K562 (cell line): ENCODE data around the gene HBM. TPM values are rescaled to one million over a fixed set of nuclear protein-coding genes. Genes with fewer than 3 reads are reported as not detected.

ENCODE experiments used
- BRD4 ChIP-seq: fragments of 200-600 bp; sonication (generic); IDR thresholded peaks from 2 replicates; pipeline ENCODE4 v1.6.1; 2017; ENCODE audit warnings: inconsistent platforms
- COPS2 ChIP-seq: fragments of 450-650 bp; conservative IDR thresholded peaks from 2 replicates; pipeline ENCODE4 v1.6.1; 2016; ENCODE audit warnings: mild to moderate bottlenecking, moderate library complexity
- DACH1 ChIP-seq: fragments of 450-650 bp; IDR thresholded peaks from 2 replicates; pipeline ENCODE4 v1.6.1; 2018; ENCODE audit not compliant: partially characterized antibody
- E2F3 ChIP-seq: fragments of 250-450 bp; sonication (Bioruptor Pico); IDR thresholded peaks from 2 replicates; pipeline ENCODE4 v1.4.0; 2020; ENCODE audit warnings: mild to moderate bottlenecking
- ETS2 ChIP-seq: IDR thresholded peaks from 2 replicates; pipeline ENCODE4 v1.6.1; 2016; ENCODE audit warnings: borderline replicate concordance, missing genetic modification characterization, mild to moderate bottlenecking, moderate library complexity, missing compliant biosample characterization; ENCODE audit not compliant: poor library complexity, severe bottlenecking
- FOSL1 ChIP-seq: fragments of 200-800 bp; sonication (Bioruptor generic); conservative IDR thresholded peaks from 2 replicates; pipeline ENCODE4 v1.6.1; 2016; ENCODE audit warnings: missing genetic modification characterization, missing compliant biosample characterization
- FOXJ3 ChIP-seq: sonication (generic); formaldehyde crosslinking; IDR thresholded peaks from 2 replicates; pipeline ENCODE4 v1.4.0; 2020; ENCODE audit warnings: mild to moderate bottlenecking, missing genetic modification reagents
- HDGF ChIP-seq: fragments of 450-650 bp; IDR thresholded peaks from 2 replicates; pipeline ENCODE4 v1.6.1; 2016
- HMG20B ChIP-seq: fragments of 250-450 bp; sonication (Bioruptor Pico); IDR thresholded peaks from 2 replicates; pipeline ENCODE4 v1.5.0; 2021; ENCODE audit warnings: mild to moderate bottlenecking
- HMGN3 ChIP-seq: IDR thresholded peaks from 2 replicates; pipeline ENCODE4 v1.6.1; 2011; ENCODE audit warnings: borderline replicate concordance, low read depth, mild to moderate bottlenecking, mixed read lengths, low read length; ENCODE audit not compliant: insufficient read length; ENCODE audit errors: extremely low read depth
- ILF3 ChIP-seq: fragments of 450-650 bp; IDR thresholded peaks from 2 replicates; pipeline ENCODE4 v1.6.1; 2018; ENCODE audit warnings: antibody characterized with exemption, mild to moderate bottlenecking, moderate library complexity, borderline replicate concordance
- NFIC ChIP-seq: fragments of 450-650 bp; IDR thresholded peaks from 2 replicates; pipeline ENCODE4 v1.6.1; 2017; ENCODE audit warnings: mild to moderate bottlenecking, inconsistent platforms
- NFIX ChIP-seq: fragments of 250-450 bp; sonication (Bioruptor Pico); IDR thresholded peaks from 2 replicates; pipeline ENCODE4 v1.4.0; 2020; ENCODE audit warnings: low read depth, mild to moderate bottlenecking, moderate library complexity
- OTX1 ChIP-seq: fragments of 450-650 bp; formaldehyde crosslinking; IDR thresholded peaks from 2 replicates; pipeline ENCODE4 v1.4.0; 2022; ENCODE audit warnings: mild to moderate bottlenecking
- RAD21 ChIP-seq, 2 experiments: fragments of 250-450 bp in 1 of 2; fragments of 450-650 bp in 1 of 2; sonication (Bioruptor Pico) in 1 of 2; formaldehyde crosslinking in 1 of 2; IDR thresholded peaks in 1 of 2; conservative IDR thresholded peaks in 1 of 2; 2 replicates each; pipeline versions ENCODE4 v1.4.0 to v1.8.0; 2020 to 2022; ENCODE audit warnings: mild to moderate bottlenecking in 2 of 2, moderate library complexity in 1 of 2
- RB1 ChIP-seq: fragments of 450-650 bp; IDR thresholded peaks from 2 replicates; pipeline ENCODE4 v1.6.1; 2017; ENCODE audit warnings: low read depth, mild to moderate bottlenecking
- SMARCA4 ChIP-seq: fragments of 450-650 bp; IDR thresholded peaks from 2 replicates; pipeline ENCODE4 v1.6.1; 2016
- SRF ChIP-seq, 2 experiments: fragments of 250-450, 450-650 bp in 1 of 2; sonication (Bioruptor Pico) in 1 of 2; sonication (generic) in 1 of 2; formaldehyde crosslinking; IDR thresholded peaks; 2 replicates each; pipeline versions ENCODE4 v1.5.0 to v1.5.1; 2020 to 2022; ENCODE audit warnings: mild to moderate bottlenecking in 1 of 2, missing genetic modification reagents in 1 of 2
- XRCC4 ChIP-seq: IDR thresholded peaks from one replicate; pipeline ENCODE4 v1.6.1; 2011; ENCODE audit not compliant: insufficient read depth, insufficient read length; ENCODE audit errors: extremely low read depth
- ZEB2 ChIP-seq: fragments of 450-650 bp; IDR thresholded peaks from 2 replicates; pipeline ENCODE4 v1.6.1; 2016
- ZNF347 ChIP-seq: fragments of 450-650 bp; formaldehyde crosslinking; IDR thresholded peaks from 2 replicates; pipeline ENCODE4 v1.4.0; 2020; ENCODE audit warnings: low read depth, mild to moderate bottlenecking, moderate library complexity
- ZSCAN32 ChIP-seq: fragments of 450-650 bp; formaldehyde crosslinking; IDR thresholded peaks from 2 replicates; pipeline ENCODE4 v1.4.0; 2020; ENCODE audit warnings: mild to moderate bottlenecking, moderate library complexity
- ZZZ3 ChIP-seq: fragments of 450-650 bp; IDR thresholded peaks from 2 replicates; pipeline ENCODE4 v1.6.1; 2016; ENCODE audit warnings: antibody characterized with exemption, mild to moderate bottlenecking, moderate library complexity
- polyA plus RNA-seq, 8 experiments: library from polyadenylated mRNA; depleted of rRNA in 4 of 8; stranded (reverse) in 5 of 8; unstranded in 3 of 8; fragments of >200 nt; fragmentation: Nextera tagmentation in 2 of 8; fragmentation: Illumina TruSeq in 1 of 8; extraction: Ambion mirVana in 2 of 8; extraction: Trizol in 1 of 8; gene quantifications; 2 replicates each; pipeline versions ENCODE4 v1.2.1 to v1.2.3, GENCODE V29; 2011 to 2014; ENCODE audit warnings: inconsistent platforms in 1 of 8, missing spikeins in 1 of 8
- total RNA-seq, 7 experiments: library from RNA; depleted of rRNA in 6 of 7; stranded (reverse); fragments of >200 nt in 6 of 7; fragmentation: Illumina TruSeq in 2 of 7; extraction: Trizol in 2 of 7; gene quantifications; 2 replicates each; pipeline versions ENCODE4 v1.2.1 to v1.2.3, GENCODE V29; 2011 to 2021; ENCODE audit warnings: low replicate concordance in 1 of 7
- TF ChIP-seq, protein P1 (sequence below): IDR thresholded peaks from 2 replicates; pipeline ENCODE4 v1.6.1; 2012; ENCODE audit warnings: low read depth, low read length, improper control_type of control experiment, borderline replicate concordance
- TF ChIP-seq, protein P2 (sequence below), 2 experiments: fragments of 450-650 bp in 1 of 2; sonication (generic) in 1 of 2; formaldehyde crosslinking in 1 of 2; IDR thresholded peaks in 1 of 2; conservative IDR thresholded peaks in 1 of 2; 2 replicates each; pipeline versions ENCODE4 v1.6.1 to v1.8.1; 2016 to 2023; ENCODE audit warnings: mild to moderate bottlenecking in 2 of 2, moderate library complexity in 2 of 2, inconsistent platforms in 1 of 2, missing genetic modification reagents in 1 of 2

HBM gene
- total and polyA plus RNA-seq, 9 of the 15 experiments (the other 6 are each of a cell fraction or from before 2014, with no cell fraction given): not detected

GRCh38 chr16:117379-118365 lies 48.1 kb upstream of the HBM start (continued):
- TF ChIP-seq ILF3 (no peak), HDGF (no peak), RAD21 (CRISPR knock-in tag; conservative IDR thresholded peaks at IDR 0.05 in 1 of 2, IDR thresholded peaks at IDR 0.05 in 1 of 2) (peak; percentile 36 to 67), FOXJ3 (CRISPR knock-in tag) (no peak), ZEB2 (no peak), FOSL1 (no peak), HMG20B (CRISPR knock-in tag) (no peak), ETS2 (tag) (no peak), COPS2 (no peak), SMARCA4 (no peak), HMGN3 (no peak), RB1 (peak; percentile 47; the same call in 1 of the 2 replicates), ZNF347 (no peak), XRCC4 (no peak), ZZZ3 (no peak), NFIX (peak; percentile 37; the same call in 1 of the 2 replicates), OTX1 (CRISPR knock-in tag) (no peak), NFIC (peak; percentile 94), SRF (CRISPR knock-in tag; IDR thresholded peaks at IDR 0.05) (no peak), DACH1 (no peak), E2F3 (CRISPR knock-in tag) (no peak), ZSCAN32 (CRISPR knock-in tag) (no peak), BRD4 (no peak)
- TF ChIP-seq, protein P1, sequence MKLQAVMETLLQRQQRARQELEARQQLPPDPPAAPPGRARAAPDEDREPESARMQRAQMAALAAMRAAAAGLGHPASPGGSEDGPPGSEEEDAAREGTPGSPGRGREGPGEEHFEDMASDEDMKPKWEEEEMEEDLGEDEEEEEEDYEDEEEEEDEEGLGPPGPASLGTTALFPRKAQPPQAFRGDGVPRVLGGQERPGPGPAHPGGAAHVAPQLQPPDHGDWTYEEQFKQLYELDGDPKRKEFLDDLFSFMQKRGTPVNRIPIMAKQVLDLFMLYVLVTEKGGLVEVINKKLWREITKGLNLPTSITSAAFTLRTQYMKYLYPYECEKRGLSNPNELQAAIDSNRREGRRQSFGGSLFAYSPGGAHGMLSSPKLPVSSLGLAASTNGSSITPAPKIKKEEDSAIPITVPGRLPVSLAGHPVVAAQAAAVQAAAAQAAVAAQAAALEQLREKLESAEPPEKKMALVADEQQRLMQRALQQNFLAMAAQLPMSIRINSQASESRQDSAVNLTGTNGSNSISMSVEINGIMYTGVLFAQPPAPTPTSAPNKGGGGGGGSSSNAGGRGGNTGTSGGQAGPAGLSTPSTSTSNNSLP: no peak
- TF ChIP-seq, protein P2, sequence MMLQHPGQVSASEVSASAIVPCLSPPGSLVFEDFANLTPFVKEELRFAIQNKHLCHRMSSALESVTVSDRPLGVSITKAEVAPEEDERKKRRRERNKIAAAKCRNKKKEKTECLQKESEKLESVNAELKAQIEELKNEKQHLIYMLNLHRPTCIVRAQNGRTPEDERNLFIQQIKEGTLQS (IDR thresholded peaks at IDR 0.05): no peak
- TF ChIP-seq, protein P2 (CRISPR knock-in tag; conservative IDR thresholded peaks at IDR 0.05): no peak
